HepG2 (cell line): Measurements from ENCODE around the gene SIK3. TPM values are rescaled to one million over a fixed set of nuclear protein-coding genes. Genes with fewer than 3 reads are reported as not detected.
A peak's percentile ranks its signal among the peaks of the same experiment; 100 is the strongest.

Source experiments
- FOXM1 ChIP-seq: sonication (generic); formaldehyde crosslinking; IDR thresholded peaks from 2 replicates; pipeline ENCODE4 v1.5.0; 2020; ENCODE audit warnings: missing genetic modification reagents
- HNRNPK ChIP-seq: fragments of 200-400 bp; formaldehyde crosslinking; IDR thresholded peaks from 2 replicates; pipeline ENCODE4 v1.6.1; 2018; ENCODE audit warnings: low read length, low read depth, moderate library complexity, mild to moderate bottlenecking; ENCODE audit not compliant: poor library complexity, severe bottlenecking
- PHF8 ChIP-seq: sonication (generic); formaldehyde crosslinking; IDR thresholded peaks from 2 replicates; pipeline ENCODE4 v1.5.0; 2020; ENCODE audit warnings: missing genetic modification reagents
- PLSCR1 ChIP-seq: sonication (generic); formaldehyde crosslinking; IDR thresholded peaks from 2 replicates; pipeline ENCODE4 v1.5.0; 2020; ENCODE audit warnings: missing genetic modification reagents, mild to moderate bottlenecking, borderline replicate concordance
- RFX1 ChIP-seq: fragments of 450-650 bp; IDR thresholded peaks from 2 replicates; pipeline ENCODE4 v1.6.1; 2017
- SIX1 ChIP-seq: sonication (generic); formaldehyde crosslinking; IDR thresholded peaks from 2 replicates; pipeline ENCODE4 v1.4.0; 2020; ENCODE audit warnings: missing genetic modification reagents, borderline replicate concordance
- TRIM24 ChIP-seq: sonication (generic); formaldehyde crosslinking; IDR thresholded peaks from 2 replicates; pipeline ENCODE4 v1.8.0; 2022; ENCODE audit warnings: mild to moderate bottlenecking, missing genetic modification reagents
- ZBTB14 ChIP-seq: sonication (generic); formaldehyde crosslinking; IDR thresholded peaks from 2 replicates; pipeline ENCODE4 v1.4.0; 2020; ENCODE audit warnings: missing genetic modification reagents
- ZFY ChIP-seq: sonication (generic); formaldehyde crosslinking; IDR thresholded peaks from 2 replicates; pipeline ENCODE4 v1.4.0; 2020; ENCODE audit warnings: missing genetic modification reagents
- ZNF207 ChIP-seq: fragments of 450-650 bp; IDR thresholded peaks from 2 replicates; pipeline ENCODE4 v1.6.1; 2016; ENCODE audit warnings: antibody characterized with exemption, borderline replicate concordance
- ZNF275 ChIP-seq: sonication (generic); formaldehyde crosslinking; IDR thresholded peaks from 2 replicates; pipeline ENCODE4 v1.8.0; 2022; ENCODE audit warnings: missing genetic modification reagents, mild to moderate bottlenecking, inconsistent platforms, borderline replicate concordance
- ZNF501 ChIP-seq: sonication (generic); formaldehyde crosslinking; IDR thresholded peaks from 2 replicates; pipeline ENCODE4 v1.5.1; 2020; ENCODE audit warnings: mild to moderate bottlenecking, moderate library complexity, missing genetic modification reagents
- ZNF574 ChIP-seq: sonication (generic); formaldehyde crosslinking; IDR thresholded peaks from 2 replicates; pipeline ENCODE4 v1.4.0; 2020; ENCODE audit warnings: missing genetic modification reagents
- ZNF780A ChIP-seq: sonication (generic); formaldehyde crosslinking; IDR thresholded peaks from 2 replicates; pipeline ENCODE4 v1.8.0; 2022; ENCODE audit warnings: mild to moderate bottlenecking, missing genetic modification reagents, moderate library complexity
- ZNF891 ChIP-seq: sonication (generic); formaldehyde crosslinking; IDR thresholded peaks from 2 replicates; pipeline ENCODE4 v1.5.0; 2020; ENCODE audit warnings: mild to moderate bottlenecking, missing genetic modification reagents
- ZSCAN5A ChIP-seq: sonication (generic); formaldehyde crosslinking; IDR thresholded peaks from 2 replicates; pipeline ENCODE4 v1.8.0; 2022; ENCODE audit warnings: mild to moderate bottlenecking, missing genetic modification reagents, borderline replicate concordance
- ZXDC ChIP-seq: sonication (generic); formaldehyde crosslinking; IDR thresholded peaks from 2 replicates; pipeline ENCODE4 v1.5.0; 2020; ENCODE audit warnings: mild to moderate bottlenecking, missing genetic modification reagents
- polyA plus RNA-seq, 8 experiments: library from polyadenylated mRNA; depleted of rRNA in 3 of 8; stranded (reverse) in 7 of 8; unstranded in 1 of 8; fragments of >200 nt; fragmentation: Illumina TruSeq in 4 of 8; extraction: Trizol in 4 of 8; gene quantifications; 2 replicates each; pipeline versions ENCODE4 v1.2.1 to v1.2.3, GENCODE V29; 2011 to 2016; ENCODE audit warnings: low read depth in 4 of 8, missing spikeins in 1 of 8, mixed read lengths in 1 of 8; ENCODE audit not compliant: insufficient read depth in 1 of 8
- total RNA-seq, 5 experiments: library from RNA; depleted of rRNA; stranded (reverse); fragments of >200 nt; fragmentation: Illumina TruSeq; extraction: Trizol; gene quantifications; 2 replicates each; pipeline ENCODE4 v1.2.3, GENCODE V29; 2016; ENCODE audit warnings: low read depth in 1 of 5

Gene SIK3
- total and polyA plus RNA-seq, 2 of the 13 experiments (the other 11 are each of a cell fraction or from before 2014, with no cell fraction given), result 5.7 to 9.8 TPM

- TF ChIP-seq TRIM24 (no peak), ZBTB14 (CRISPR knock-in tag) (peak; percentile 81), ZNF891 (CRISPR knock-in tag) (peak; percentile 84; the same call in 1 of the 2 replicates), RFX1 (no peak), HNRNPK (no peak), ZNF207 (no peak), ZXDC (CRISPR knock-in tag) (0 out of 2 replicates have a peak, but pooled peaks have one; percentile 24), ZNF501 (CRISPR knock-in tag) (peak; percentile 73), ZFY (CRISPR knock-in tag) (no peak), SIX1 (CRISPR knock-in tag) (0 out of 2 replicates have a peak, but pooled peaks have one; percentile 15), ZNF574 (CRISPR knock-in tag) (peak; percentile 88), ZNF275 (CRISPR knock-in tag) (peak; percentile 83), ZNF780A (CRISPR knock-in tag) (peak; percentile 84; the same call in 1 of the 2 replicates), FOXM1 (no peak), PHF8 (peak; percentile 86), PLSCR1 (no peak), ZSCAN5A (CRISPR knock-in tag) (no peak)
Observed at GRCh38 chr11:117143871-117144476, 45.7 kb upstream of the SIK3 start, which contains the start of gene PAFAH1B2 (continued).
